Muscle layer of duodenum (tissue), 2 donors: ENCODE results near the gene RNF166.
A peak's percentile ranks its signal among the peaks of the same experiment; 100 is the strongest.

ENCODE experiments used
- H3K27ac ChIP-seq: one replicate; pipeline ENCODE4 v1.7.0; 2013; ENCODE audit warnings: mild to moderate bottlenecking, low read length
- H3K27me3 ChIP-seq: one replicate; pipeline ENCODE4 v1.7.0; 2013; ENCODE audit warnings: low read depth, mild to moderate bottlenecking, control low read depth, low read length
- H3K36me3 ChIP-seq, 2 donors: one replicate each; pipeline ENCODE4 v1.7.0; 2013; ENCODE audit warnings: low read length in 2 of 2, control low read depth in 1 of 2, mild to moderate bottlenecking in 1 of 2; ENCODE audit not compliant: insufficient read depth in 2 of 2, control insufficient read depth in 1 of 2
- H3K4me1 ChIP-seq, 2 donors: one replicate each; pipeline ENCODE4 v1.7.0; 2013; ENCODE audit warnings: low read length in 2 of 2, mild to moderate bottlenecking in 2 of 2, control low read depth in 1 of 2, moderate library complexity in 1 of 2; ENCODE audit not compliant: insufficient read depth in 2 of 2, control insufficient read depth in 1 of 2
- H3K4me3 ChIP-seq, 2 donors: one replicate each; pipeline ENCODE4 v1.7.0; 2013; ENCODE audit warnings: low read length in 2 of 2, low read depth in 1 of 2, mild to moderate bottlenecking in 1 of 2
- H3K9me3 ChIP-seq, 2 donors: one replicate each; pipeline ENCODE4 v1.7.0; 2013; ENCODE audit warnings: low read length in 2 of 2, control low read depth in 1 of 2, mild to moderate bottlenecking in 1 of 2; ENCODE audit not compliant: control insufficient read depth in 1 of 2
- donor health status: healthy.

RNF166 gene, protein sequence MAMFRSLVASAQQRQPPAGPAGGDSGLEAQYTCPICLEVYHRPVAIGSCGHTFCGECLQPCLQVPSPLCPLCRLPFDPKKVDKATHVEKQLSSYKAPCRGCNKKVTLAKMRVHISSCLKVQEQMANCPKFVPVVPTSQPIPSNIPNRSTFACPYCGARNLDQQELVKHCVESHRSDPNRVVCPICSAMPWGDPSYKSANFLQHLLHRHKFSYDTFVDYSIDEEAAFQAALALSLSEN

DNA sequence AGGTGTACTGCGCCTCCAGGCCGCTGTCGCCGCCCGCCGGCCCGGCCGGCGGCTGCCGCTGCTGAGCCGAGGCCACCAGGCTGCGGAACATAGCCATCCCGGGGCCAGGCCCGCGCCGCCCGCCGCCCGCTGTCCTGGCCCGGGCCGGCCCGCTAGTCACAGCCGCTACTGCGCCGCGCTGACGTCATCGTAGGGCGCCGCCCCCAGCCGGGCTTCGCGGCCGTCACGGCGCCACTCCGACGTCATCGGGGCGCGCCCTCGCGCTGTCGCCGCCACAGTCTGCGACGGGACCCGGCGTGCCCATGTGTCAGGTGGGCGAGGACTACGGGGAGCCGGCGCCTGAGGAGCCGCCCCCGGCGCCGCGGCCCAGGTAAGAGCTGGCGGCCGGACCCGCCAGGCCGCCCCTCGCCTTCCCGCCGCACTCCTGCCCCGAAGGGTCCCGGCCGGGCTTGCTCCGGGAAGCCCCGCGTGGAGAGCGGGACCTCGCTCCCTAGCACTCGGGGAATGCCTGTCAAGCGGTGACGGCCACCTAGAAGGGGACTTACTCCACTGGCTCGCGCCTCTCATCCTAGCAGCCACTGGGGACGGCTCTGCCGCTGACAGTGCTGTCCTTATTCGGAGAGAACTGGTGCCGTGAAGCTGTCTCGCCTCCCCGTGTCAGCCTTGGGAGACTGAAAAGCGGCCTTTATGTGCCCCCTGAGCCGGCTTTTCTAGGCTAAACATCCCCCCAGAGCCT, at the start of gene RNF166, which contains the start of gene CTU2:
TSS of gene RNF166 (minus strand) at position 180 of the 736 bp plus-strand sequence. CDS start at position 97, 83 bp downstream.
TSS of gene CTU2 (plus strand) at position 275 of the 736 bp plus-strand sequence. CDS start at position 303, 28 bp downstream.
- no peaks in the 10 kb centered on the region for H3K9me3 ChIP-seq
- H3K4me3 ChIP-seq = peak within 1 kb of the TSS; percentile 78 to 98
- H3K27me3 ChIP-seq = no peaks in the 10 kb centered on the region
- H3K27ac ChIP-seq = peak within 1 kb of the TSS; percentile 56
- H3K36me3 ChIP-seq = no peaks in the 10 kb centered on the region
- H3K4me1 ChIP-seq = peaks cover 12 to 37% of the 10 kb centered on the region in 2 donors

DNA sequence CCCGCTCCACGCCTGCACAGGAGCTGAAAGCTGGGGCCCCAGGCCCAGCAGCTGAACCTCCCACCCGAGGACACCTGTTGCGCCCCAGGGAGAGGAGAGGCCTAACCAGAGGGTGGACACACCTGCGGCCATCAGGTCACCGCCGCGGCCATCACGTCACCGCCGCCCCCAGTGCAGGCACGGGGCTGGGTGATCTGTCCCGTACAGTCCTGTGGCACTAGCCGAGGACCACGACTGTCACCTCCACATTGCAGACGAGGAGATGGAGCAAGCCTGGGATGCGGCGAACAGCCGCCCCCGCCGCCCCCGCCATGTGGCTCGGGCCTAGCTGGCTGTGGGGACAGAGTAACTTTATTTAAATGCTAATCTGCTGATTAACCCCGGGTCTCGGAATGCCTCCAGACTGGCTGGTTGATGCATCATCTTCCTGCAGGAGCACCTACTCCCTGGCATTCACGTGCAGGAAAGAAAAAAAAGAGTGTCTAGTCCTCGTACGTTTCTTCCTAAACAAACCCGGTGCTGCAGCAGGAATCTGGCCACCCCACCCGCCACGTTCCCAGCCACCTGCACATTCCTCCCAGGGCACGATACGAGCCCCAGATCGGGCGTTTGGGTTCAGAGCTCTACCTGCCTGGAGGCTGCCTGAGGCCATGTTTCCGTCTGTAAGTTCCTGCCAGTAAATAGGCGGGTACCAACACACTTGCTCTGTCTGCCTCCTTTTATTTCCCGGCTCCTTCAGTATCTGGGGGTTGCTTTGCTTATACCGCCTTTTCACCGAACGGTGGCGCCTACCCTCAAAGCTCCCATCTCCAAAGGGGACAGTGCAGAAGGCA, 48.9 kb upstream of the RNF166 start:
- no peak overlapping the region for H3K27ac ChIP-seq
- peaks cover 0 to 21% of the 10 kb centered on the region in 2 donors for H3K4me1 ChIP-seq
- peaks cover 0 to 9% of the 10 kb centered on the region in 2 donors for H3K36me3 ChIP-seq
- no peaks in the 10 kb centered on the region for H3K9me3 ChIP-seq
- H3K27me3 ChIP-seq = no peaks in the 10 kb centered on the region
- no peak overlapping the region for H3K4me3 ChIP-seq

DNA sequence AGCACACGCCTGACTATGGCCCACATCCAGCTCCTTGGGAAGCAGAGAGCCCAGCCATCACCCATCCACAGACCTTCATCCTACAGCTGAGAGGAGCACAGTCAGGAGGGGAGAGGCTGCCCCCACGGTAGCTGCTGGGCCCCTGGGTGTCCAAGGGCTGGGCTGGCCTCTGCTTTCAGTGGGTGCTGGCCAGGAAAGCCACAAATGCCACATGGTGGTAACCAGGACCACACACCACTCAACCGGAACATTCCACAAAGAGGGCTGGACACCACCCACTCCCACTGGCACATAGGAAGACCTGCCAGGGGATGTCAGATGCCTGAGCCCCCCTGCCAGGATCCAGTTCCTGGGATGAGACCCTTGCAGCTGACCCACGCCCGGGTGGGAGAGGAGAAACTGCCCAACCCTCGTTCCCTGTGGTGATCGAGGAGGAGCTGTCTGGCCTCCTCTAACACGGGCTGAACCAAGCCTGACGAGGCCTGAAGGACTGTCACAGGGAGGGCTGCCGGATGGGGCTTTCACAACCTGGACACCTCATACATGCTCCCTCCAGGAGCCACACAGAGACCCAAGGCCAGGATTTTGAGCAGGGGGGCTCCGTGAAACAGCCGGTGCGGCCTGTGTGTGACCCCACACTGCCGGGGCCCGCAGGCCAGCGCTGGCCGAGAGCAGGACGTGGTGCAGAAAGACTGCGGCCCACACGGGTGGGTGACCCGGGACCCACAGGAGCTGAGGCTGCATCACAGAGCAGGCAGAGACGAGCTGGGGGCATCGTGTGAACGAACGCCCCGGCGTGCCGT, 48.1 kb upstream of the RNF166 start:
- H3K9me3 ChIP-seq = no peaks in the 10 kb centered on the region
- no peak overlapping the region for H3K27ac ChIP-seq
- peaks cover 0 to 9% of the 10 kb centered on the region in 2 donors for H3K36me3 ChIP-seq
- no peaks in the 10 kb centered on the region for H3K27me3 ChIP-seq
- H3K4me3 ChIP-seq = no peak overlapping the region
- peaks cover 0 to 13% of the 10 kb centered on the region in 2 donors for H3K4me1 ChIP-seq

DNA sequence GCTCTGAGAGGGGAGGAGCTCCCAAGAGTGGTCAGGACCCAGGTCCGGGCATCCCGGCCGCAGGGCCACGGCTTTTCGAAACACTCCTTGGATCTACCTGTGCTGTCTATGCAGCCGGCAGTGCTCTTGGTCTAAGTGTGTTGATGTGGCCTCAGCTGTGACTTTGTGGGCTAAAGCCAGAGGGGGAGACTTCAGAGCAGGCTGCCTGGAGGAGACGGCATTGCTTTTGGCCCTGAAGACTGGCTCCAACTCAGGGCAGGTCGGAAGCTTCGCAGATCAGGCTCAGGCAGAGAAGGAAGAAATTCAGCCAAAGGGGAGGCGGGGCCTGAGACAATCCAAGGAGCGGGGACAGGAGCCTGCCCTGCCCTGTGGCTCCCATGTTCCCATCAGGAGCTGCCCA, 47.4 kb upstream of the RNF166 start:
- Histone ChIP-seq H3K27me3 (no peaks in the 10 kb centered on the region), H3K4me1 (peaks cover 0 to 11% of the 10 kb centered on the region in 2 donors), H3K36me3 (peaks cover 0 to 9% of the 10 kb centered on the region in 2 donors), H3K9me3 (no peaks in the 10 kb centered on the region), H3K27ac (no peak overlapping the region), H3K4me3 (no peak overlapping the region)

DNA sequence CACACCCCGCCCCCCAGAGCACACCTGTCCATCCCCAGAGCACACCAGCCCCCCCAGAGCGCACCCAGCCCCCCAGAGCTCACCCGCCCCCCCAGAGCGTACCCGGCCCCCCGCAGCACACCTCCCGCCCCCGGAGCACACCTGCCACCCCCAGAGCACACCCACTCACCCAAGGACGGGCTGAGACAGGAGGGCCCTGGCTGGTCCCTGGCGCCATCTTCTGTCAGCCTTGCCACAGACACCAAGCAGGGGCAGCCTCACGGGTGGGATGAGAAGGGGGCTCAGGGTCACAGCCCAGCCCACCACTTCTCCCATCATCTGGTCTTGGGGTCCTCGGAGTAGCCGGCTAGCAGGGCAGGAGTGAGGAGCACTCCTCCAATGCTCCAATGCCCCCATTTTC, 47.0 kb upstream of the RNF166 start:
- peaks cover 0 to 11% of the 10 kb centered on the region in 2 donors for H3K4me1 ChIP-seq
- H3K27me3 ChIP-seq = no peaks in the 10 kb centered on the region
- no peaks in the 10 kb centered on the region for H3K9me3 ChIP-seq
- H3K36me3 ChIP-seq = peaks cover 0 to 9% of the 10 kb centered on the region in 2 donors
- no peak overlapping the region for H3K27ac ChIP-seq
- no peak overlapping the region for H3K4me3 ChIP-seq

DNA sequence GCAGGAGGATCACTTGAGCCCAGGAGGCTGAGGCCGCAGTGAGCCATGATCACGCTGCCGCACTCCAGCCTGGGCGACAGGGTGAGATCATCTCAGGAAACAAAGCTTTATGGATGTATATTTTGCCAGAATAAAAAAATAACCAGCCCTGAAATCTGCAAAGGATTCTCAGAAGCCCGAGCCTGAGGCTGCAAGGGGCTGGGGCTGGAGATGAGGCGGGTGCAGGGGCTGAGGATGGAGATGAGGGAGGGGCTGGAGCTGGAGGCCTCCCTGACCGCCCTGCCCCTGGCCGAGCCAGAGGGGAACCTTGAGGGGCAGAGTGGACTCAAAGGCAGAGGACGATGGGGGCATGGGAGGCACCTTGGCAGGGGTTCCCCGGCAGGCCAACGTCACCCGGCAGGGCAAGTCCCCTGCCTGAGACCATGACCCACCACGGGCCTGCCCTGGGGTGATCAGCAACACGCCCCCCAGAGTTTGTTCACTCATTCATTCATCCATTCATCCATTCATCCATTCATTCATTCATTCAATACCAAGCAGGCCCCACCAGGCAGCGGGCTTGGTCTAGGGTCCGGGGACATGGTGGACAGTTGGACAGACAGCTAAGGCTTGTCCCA, 46.3 kb upstream of the RNF166 start:
- H3K9me3 ChIP-seq = no peaks in the 10 kb centered on the region
- H3K27me3 ChIP-seq = no peaks in the 10 kb centered on the region
- no peak overlapping the region for H3K27ac ChIP-seq
- no peak overlapping the region for H3K4me3 ChIP-seq
- peaks cover 0 to 9% of the 10 kb centered on the region in 2 donors for H3K36me3 ChIP-seq
- peaks cover 0 to 16% of the 10 kb centered on the region in 2 donors for H3K4me1 ChIP-seq

DNA sequence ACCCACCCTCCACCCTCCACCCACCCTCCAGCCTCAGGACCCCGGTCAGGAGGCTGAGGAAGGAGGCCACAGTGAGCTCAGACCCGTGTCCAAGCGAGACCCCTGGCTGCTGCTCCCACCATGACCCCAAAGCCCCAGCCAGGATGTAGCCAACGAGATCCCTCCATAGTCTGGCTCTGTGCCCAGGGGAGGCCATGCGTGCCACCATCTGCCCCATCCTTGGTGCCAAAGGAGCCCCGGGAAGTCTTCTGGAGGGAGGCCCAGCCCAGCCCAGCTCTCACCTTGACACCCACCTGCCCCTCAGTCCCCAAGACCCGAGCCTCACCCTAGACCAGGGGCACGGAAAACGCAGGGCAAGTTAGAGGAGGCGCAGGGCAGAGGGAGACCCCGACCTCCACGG, 44.6 kb upstream of the RNF166 start:
- H3K36me3 ChIP-seq = peaks cover 0 to 9% of the 10 kb centered on the region in 2 donors

DNA sequence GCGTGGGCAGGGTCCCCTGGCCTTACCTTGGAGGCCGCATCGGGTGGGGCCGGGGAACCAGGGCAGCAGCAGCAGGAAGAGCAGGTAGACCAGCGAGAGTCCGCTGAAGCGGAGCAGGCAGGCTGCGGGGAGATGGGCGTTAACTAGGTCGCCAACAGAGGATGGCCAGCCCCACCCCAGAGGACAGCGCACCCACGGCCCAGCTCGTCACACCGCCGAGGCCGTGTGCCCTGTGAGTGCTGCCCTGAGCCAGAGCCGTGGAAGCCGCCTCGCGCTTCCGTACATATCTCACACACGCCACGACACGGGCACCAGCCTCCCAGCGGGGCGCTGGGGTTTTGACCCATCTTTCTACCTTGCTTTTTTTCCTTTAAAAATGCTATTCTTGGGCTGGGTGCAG, 43.1 kb upstream of the RNF166 start:
- Histone ChIP-seq H3K4me3 (no peak overlapping the region), H3K27me3 (no peaks in the 10 kb centered on the region), H3K36me3 (peaks cover 0 to 9% of the 10 kb centered on the region in 2 donors), H3K4me1 (peaks cover 3 to 33% of the 10 kb centered on the region in 2 donors), H3K27ac (no peak overlapping the region), H3K9me3 (no peaks in the 10 kb centered on the region)

More for the DNA sequence above, 44.6 kb upstream of the RNF166 start:
- no peak overlapping the region for H3K4me3 ChIP-seq
- H3K9me3 ChIP-seq = no peaks in the 10 kb centered on the region
- H3K4me1 ChIP-seq = peaks cover 3 to 30% of the 10 kb centered on the region in 2 donors
- H3K27me3 ChIP-seq = no peaks in the 10 kb centered on the region
- no peak overlapping the region for H3K27ac ChIP-seq

DNA sequence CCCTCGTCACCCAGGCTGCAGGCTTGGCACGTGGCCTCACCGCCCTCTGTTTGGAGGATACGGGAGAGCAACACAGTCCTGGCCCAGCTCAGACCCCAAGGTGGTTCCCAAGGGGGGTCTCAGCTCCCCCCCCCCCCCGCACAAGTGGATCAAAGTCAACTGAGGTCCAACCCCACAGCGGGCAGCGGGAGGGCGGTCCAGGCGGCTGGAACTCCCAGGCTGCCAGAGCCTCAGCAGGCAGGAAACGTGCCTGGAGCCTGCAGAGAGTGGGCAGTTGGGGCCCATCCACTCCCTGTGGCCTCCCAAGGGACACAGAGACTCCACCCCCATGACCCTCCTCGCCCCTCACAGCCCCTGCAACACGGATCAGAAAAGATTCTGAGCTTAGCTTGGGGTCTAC, 42.2 kb upstream of the RNF166 start:
- H3K27me3 ChIP-seq = no peaks in the 10 kb centered on the region
- no peaks in the 10 kb centered on the region for H3K9me3 ChIP-seq
- H3K4me1 ChIP-seq = peaks cover 3 to 37% of the 10 kb centered on the region in 2 donors
- no peak overlapping the region for H3K4me3 ChIP-seq
- peaks cover 0 to 9% of the 10 kb centered on the region in 2 donors for H3K36me3 ChIP-seq
- H3K27ac ChIP-seq = no peak overlapping the region

DNA sequence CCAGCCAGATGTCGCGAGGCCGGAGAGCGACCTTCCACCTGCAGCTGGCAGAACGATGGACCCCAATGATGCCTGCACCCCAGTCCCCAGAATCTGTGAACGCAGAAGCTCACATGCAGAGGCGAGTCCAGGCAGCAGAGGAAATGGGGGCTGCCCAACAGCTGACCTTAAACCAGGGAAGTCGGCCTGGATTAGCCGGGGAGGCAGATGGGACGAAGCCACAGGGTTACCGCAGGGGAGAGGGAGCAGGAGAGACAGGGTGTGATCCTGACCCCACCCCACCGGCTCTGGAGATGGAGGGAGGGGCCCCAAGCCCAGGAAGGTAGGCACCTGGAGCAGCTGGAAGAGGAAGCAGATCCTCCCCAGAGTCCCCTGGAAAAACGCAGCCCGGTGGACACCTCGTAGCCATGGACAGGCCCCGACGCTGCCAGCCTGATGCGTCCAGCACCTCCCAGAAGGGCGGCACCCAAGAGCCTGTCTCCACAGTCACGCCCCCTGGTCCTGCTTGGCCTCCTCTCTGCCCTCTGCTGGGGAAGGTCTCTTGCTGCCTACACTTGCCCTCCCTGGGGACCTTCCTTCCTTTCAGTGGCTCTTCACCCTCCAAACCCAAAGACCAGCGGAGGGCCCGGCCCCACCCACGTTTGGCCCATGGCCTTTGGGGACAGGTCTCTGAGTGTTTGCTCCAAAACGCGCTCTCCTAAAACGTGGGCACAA, 41.5 kb upstream of the RNF166 start:
- H3K27me3 ChIP-seq = no peaks in the 10 kb centered on the region
- peaks cover 3 to 37% of the 10 kb centered on the region in 2 donors for H3K4me1 ChIP-seq
- H3K9me3 ChIP-seq = no peaks in the 10 kb centered on the region
- peaks cover 0 to 10% of the 10 kb centered on the region in 2 donors for H3K36me3 ChIP-seq
- no peak overlapping the region for H3K4me3 ChIP-seq
- H3K27ac ChIP-seq = no peak overlapping the region
